HepG2 (cell line): ENCODE data around the gene OR8B12.

ENCODE experiments used
- EZH2 ChIP-seq: conservative IDR thresholded peaks from 2 replicates; pipeline ENCODE4 v1.6.1; 2012; ENCODE audit warnings: mild to moderate bottlenecking, low read depth, low read length, moderate library complexity
- REST ChIP-seq, 2 experiments: IDR thresholded peaks; 2 replicates each; pipeline ENCODE4 v1.6.1; 2011 to 2012; ENCODE audit warnings: low read length in 2 of 2, borderline replicate concordance in 1 of 2, low read depth in 1 of 2, mild to moderate bottlenecking in 1 of 2, moderate library complexity in 1 of 2
- SPEN ChIP-seq: sonication (generic); formaldehyde crosslinking; IDR thresholded peaks from 2 replicates; pipeline ENCODE4 v1.5.1; 2020; ENCODE audit warnings: low read depth, mild to moderate bottlenecking, missing genetic modification reagents
- U2AF2 ChIP-seq: fragments of 200-400 bp; formaldehyde crosslinking; IDR thresholded peaks from 2 replicates; pipeline ENCODE4 v1.6.1; 2017; ENCODE audit warnings: low read depth, mild to moderate bottlenecking, low read length
- TF ChIP-seq, protein P1 (sequence below): sonication (generic); formaldehyde crosslinking; IDR thresholded peaks from 2 replicates; pipeline ENCODE4 v1.4.0; 2020; ENCODE audit warnings: missing genetic modification reagents
- TF ChIP-seq, protein P2 (sequence below): sonication (generic); formaldehyde crosslinking; IDR thresholded peaks from 2 replicates; pipeline ENCODE4 v1.4.0; 2020; ENCODE audit warnings: low read depth, missing genetic modification reagents

DNA sequence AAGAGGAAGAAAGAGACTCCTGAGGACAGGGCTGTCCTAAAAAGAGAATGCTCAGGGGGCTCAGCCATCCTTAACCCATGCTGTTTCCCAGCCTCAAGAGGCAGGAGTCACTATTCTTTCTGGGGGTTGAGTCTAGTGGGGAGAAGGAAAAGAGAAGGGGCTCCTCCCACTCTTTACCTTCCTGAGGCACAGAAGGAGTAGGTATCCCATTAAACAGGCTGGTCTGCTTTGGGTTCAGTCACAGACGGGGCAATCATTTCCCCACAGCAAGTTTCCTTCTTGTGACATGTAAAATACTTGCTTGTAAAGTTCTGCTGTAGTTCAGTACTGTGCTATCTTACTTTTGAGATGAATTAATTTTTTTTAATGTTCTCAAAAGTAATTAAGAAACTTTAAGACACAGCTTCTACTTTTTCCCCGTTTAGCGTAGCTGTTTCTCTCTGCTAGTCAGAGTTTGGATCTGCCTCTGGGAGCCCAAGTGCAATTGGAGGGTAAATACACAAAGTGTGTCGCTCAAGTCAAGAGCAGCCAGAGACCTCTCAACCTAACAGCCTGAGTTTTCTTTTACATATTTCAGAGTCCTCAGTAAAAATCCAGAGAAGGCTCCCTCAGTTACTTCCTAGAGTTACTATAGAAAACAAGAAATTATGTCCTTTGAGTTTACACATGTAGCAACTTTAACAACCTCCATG is 41.4 kb upstream of the OR8B12 start:
- TF ChIP-seq, protein P1, sequence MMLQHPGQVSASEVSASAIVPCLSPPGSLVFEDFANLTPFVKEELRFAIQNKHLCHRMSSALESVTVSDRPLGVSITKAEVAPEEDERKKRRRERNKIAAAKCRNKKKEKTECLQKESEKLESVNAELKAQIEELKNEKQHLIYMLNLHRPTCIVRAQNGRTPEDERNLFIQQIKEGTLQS (CRISPR knock-in tag): no peak
- TF ChIP-seq SPEN (CRISPR knock-in tag) (no peak), REST (IDR thresholded peaks at IDR 0.05; ENCODE audit: borderline replicate concordance in 1 of 2, low read depth in 1 of 2, low read length in 2 of 2) (no peak), U2AF2 (no peak), EZH2 (no peak)
- TF ChIP-seq, protein P2, sequence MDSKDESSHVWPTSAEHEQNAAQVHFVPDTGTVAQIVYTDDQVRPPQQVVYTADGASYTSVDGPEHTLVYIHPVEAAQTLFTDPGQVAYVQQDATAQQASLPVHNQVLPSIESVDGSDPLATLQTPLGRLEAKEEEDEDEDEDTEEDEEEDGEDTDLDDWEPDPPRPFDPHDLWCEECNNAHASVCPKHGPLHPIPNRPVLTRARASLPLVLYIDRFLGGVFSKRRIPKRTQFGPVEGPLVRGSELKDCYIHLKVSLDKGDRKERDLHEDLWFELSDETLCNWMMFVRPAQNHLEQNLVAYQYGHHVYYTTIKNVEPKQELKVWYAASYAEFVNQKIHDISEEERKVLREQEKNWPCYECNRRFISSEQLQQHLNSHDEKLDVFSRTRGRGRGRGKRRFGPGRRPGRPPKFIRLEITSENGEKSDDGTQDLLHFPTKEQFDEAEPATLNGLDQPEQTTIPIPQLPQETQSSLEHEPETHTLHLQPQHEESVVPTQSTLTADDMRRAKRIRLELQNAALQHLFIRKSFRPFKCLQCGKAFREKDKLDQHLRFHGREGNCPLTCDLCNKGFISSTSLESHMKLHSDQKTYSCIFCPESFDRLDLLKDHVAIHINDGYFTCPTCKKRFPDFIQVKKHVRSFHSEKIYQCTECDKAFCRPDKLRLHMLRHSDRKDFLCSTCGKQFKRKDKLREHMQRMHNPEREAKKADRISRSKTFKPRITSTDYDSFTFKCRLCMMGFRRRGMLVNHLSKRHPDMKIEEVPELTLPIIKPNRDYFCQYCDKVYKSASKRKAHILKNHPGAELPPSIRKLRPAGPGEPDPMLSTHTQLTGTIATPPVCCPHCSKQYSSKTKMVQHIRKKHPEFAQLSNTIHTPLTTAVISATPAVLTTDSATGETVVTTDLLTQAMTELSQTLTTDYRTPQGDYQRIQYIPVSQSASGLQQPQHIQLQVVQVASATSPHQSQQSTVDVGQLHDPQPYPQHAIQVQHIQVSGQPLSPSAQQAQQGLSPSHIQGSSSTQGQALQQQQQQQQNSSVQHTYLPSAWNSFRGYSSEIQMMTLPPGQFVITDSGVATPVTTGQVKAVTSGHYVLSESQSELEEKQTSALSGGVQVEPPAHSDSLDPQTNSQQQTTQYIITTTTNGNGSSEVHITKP (CRISPR knock-in tag): no peak
